ENCODE results near the gene MST1. TPM values are rescaled to one million over a fixed set of nuclear protein-coding genes. Genes with fewer than 3 reads are reported as not detected.

The MST1 gene
- total RNA-seq, 1 experiment from 2014 or later: 13.8 TPM

DNA sequence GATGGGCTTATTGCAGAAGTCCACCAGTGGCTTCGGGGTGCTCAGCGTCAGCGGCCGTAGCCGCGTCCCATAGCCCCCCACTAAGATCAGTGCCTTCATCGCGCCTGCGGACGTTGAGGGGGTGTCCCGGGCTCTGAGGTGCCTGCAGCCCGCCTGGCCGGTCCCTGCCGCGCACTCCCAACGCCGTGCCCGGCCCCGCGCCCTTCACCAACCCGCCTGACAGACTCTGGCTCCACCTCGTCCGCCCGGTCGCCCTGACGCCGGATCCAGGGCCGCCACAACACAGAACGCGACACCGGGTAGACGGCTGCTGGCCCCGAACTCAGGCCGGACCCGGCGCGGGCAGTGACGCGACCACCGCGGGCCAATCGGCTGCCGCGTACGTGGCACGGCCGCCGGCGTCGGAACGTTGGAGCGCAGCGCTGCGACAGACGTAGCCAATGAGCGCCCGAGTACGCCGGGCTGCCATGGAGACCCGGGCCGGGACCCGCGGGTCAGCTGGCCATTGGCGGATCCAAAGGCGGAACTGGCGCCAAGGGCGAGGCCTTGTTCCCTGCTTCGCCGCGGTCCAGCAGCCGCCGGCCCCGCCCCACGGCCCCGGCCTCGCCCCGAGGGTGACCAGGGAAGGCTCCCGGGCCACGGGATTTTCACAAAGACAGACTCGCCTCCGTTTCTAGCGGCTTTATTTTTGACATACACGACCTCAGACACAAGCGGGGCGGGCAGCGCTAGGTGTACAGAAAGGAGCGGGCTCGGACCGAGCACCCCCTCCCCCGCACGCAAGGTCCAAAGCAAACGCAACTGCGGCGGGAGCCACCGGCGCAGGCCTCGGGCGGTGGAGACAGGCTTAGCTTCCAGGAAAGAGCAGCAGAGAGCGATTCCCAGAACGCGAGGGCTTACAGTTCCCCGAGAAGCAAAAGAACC, 34.6 kb upstream of the MST1 start, which contains the start of gene GMPPB:
TSS of gene GMPPB (minus strand) at position 324 of the 924 bp plus-strand sequence. CDS start at position 99, 225 bp downstream.
- peaks cover 21% of the 10 kb centered on the region for H3K36me3 Mint-ChIP-seq
- H3K27ac Mint-ChIP-seq: peak within 1 kb of the TSS; percentile 98
- peaks cover 11% of the 10 kb centered on the region for H3K4me1 Mint-ChIP-seq
- no peaks in the 10 kb centered on the region for H3K9me3 Mint-ChIP-seq
- ChIA-PET CTCF (interaction anchor here (0.6 to 2.3 kb wide), 10 partner anchors 10 to 185 kb away, joined by 3 to 10 read pairs (median 4); partner anchors contain the start of gene INKA1), POLR2A (interaction anchor here (0.5 to 1.1 kb wide), 3 partner anchors 18 to 250 kb away, joined by 3 to 5 read pairs (median 3); no protein-coding TSS in a partner anchor)
- H3K4me3 Mint-ChIP-seq: peak within 1 kb of the TSS; percentile 91
- ATAC-seq (peak; percentile 79), DNase-seq (ENCODE audit: low spot score) (peak; percentile 97)
- no peaks in the 10 kb centered on the region for H3K27me3 Mint-ChIP-seq (ENCODE audit: low read depth)
- TF ChIP-seq ZNF263 (CRISPR knock-in tag; IDR thresholded peaks at IDR 0.05; ENCODE audit: low read depth) (no peak), IRF2 (CRISPR knock-in tag; IDR thresholded peaks at IDR 0.05; ENCODE audit: borderline replicate concordance, low read depth) (no peak), PREB (CRISPR knock-in tag; IDR thresholded peaks at IDR 0.05; ENCODE audit: borderline replicate concordance) (no peak), NR2C2 (CRISPR knock-in tag; IDR thresholded peaks at IDR 0.05) (no peak), CBFB (CRISPR knock-in tag; IDR thresholded peaks at IDR 0.05; ENCODE audit: low read depth) (peak; percentile 72; the same call in 1 of the 2 replicates), FOXP1 (CRISPR knock-in tag; IDR thresholded peaks at IDR 0.05; ENCODE audit: borderline replicate concordance) (no peak), ZNF121 (CRISPR knock-in tag; IDR thresholded peaks at IDR 0.05) (no peak), ZBTB21 (CRISPR knock-in tag; IDR thresholded peaks at IDR 0.05; ENCODE audit: borderline replicate concordance) (peak; percentile 6; the same call in 1 of the 2 replicates), ZNF423 (CRISPR knock-in tag; IDR thresholded peaks at IDR 0.05) (no peak), AR (CRISPR knock-in tag; IDR thresholded peaks at IDR 0.05) (no peak), TEAD1 (CRISPR knock-in tag; IDR thresholded peaks at IDR 0.05) (peak; percentile 67), FOXJ3 (CRISPR knock-in tag; IDR thresholded peaks at IDR 0.05; ENCODE audit: borderline replicate concordance) (no peak), JAZF1 (CRISPR knock-in tag; IDR thresholded peaks at IDR 0.05) (no peak), E2F1 (CRISPR knock-in tag; IDR thresholded peaks at IDR 0.05) (no peak), NFYB (CRISPR knock-in tag; conservative IDR thresholded peaks at IDR 0.05; ENCODE audit: low read depth) (peak; percentile 90), USF2 (CRISPR knock-in tag; IDR thresholded peaks at IDR 0.05) (peak; percentile 82), ATF2 (CRISPR knock-in tag; IDR thresholded peaks at IDR 0.05; ENCODE audit: borderline replicate concordance, low read depth) (no peak), RELA (CRISPR knock-in tag; IDR thresholded peaks at IDR 0.05; ENCODE audit: borderline replicate concordance) (no peak)
- TF ChIP-seq, protein P1, sequence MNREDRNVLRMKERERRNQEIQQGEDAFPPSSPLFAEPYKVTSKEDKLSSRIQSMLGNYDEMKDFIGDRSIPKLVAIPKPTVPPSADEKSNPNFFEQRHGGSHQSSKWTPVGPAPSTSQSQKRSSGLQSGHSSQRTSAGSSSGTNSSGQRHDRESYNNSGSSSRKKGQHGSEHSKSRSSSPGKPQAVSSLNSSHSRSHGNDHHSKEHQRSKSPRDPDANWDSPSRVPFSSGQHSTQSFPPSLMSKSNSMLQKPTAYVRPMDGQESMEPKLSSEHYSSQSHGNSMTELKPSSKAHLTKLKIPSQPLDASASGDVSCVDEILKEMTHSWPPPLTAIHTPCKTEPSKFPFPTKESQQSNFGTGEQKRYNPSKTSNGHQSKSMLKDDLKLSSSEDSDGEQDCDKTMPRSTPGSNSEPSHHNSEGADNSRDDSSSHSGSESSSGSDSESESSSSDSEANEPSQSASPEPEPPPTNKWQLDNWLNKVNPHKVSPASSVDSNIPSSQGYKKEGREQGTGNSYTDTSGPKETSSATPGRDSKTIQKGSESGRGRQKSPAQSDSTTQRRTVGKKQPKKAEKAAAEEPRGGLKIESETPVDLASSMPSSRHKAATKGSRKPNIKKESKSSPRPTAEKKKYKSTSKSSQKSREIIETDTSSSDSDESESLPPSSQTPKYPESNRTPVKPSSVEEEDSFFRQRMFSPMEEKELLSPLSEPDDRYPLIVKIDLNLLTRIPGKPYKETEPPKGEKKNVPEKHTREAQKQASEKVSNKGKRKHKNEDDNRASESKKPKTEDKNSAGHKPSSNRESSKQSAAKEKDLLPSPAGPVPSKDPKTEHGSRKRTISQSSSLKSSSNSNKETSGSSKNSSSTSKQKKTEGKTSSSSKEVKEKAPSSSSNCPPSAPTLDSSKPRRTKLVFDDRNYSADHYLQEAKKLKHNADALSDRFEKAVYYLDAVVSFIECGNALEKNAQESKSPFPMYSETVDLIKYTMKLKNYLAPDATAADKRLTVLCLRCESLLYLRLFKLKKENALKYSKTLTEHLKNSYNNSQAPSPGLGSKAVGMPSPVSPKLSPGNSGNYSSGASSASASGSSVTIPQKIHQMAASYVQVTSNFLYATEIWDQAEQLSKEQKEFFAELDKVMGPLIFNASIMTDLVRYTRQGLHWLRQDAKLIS (CRISPR knock-in tag; IDR thresholded peaks at IDR 0.05; ENCODE audit: borderline replicate concordance): 0 out of 2 replicates have a peak, but pooled peaks have one; percentile 36
- TF ChIP-seq, protein P2, sequence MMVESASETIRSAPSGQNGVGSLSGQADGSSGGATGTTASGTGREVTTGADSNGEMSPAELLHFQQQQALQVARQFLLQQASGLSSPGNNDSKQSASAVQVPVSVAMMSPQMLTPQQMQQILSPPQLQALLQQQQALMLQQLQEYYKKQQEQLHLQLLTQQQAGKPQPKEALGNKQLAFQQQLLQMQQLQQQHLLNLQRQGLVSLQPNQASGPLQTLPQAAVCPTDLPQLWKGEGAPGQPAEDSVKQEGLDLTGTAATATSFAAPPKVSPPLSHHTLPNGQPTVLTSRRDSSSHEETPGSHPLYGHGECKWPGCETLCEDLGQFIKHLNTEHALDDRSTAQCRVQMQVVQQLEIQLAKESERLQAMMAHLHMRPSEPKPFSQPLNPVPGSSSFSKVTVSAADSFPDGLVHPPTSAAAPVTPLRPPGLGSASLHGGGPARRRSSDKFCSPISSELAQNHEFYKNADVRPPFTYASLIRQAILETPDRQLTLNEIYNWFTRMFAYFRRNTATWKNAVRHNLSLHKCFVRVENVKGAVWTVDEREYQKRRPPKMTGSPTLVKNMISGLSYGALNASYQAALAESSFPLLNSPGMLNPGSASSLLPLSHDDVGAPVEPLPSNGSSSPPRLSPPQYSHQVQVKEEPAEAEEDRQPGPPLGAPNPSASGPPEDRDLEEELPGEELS (CRISPR knock-in tag; IDR thresholded peaks at IDR 0.05): peak; percentile 56; the same call in 1 of the 2 replicates

Data from WTC11 (cell line).